Effector memory CD8-positive, alpha-beta T cell (primary cell): ENCODE results near the gene GABRG3.

ENCODE experiments used
- ATAC-seq: fragments of 150-1000 bp; cut with Tn5 transposase; replicated peaks from 2 replicates; pipeline ENCODE4 v1.10.0; 2021; ENCODE audit warnings: mild to moderate bottlenecking, moderate library complexity
- DNase-seq, 3 experiments: peaks; one replicate each; pipeline ENCODE4 v3.0.0; 2021
- H3K27ac Mint-ChIP-seq, 2 donors: one replicate each; pipeline ENCODE4 v1.8.0; 2022; ENCODE audit warnings: mild to moderate bottlenecking in 2 of 2, mixed read lengths in 2 of 2, moderate library complexity in 2 of 2
- H3K27me3 Mint-ChIP-seq, 2 donors: one replicate each; pipeline ENCODE4 v1.8.0; 2022; ENCODE audit warnings: mixed read lengths in 2 of 2
- H3K36me3 Mint-ChIP-seq: one replicate; pipeline ENCODE4 v1.8.0; 2022; ENCODE audit warnings: mild to moderate bottlenecking, moderate library complexity, mixed read lengths; ENCODE audit not compliant: insufficient read depth
- H3K4me1 Mint-ChIP-seq, 2 donors: one replicate each; pipeline ENCODE4 v1.8.0; 2022; ENCODE audit warnings: low read depth in 2 of 2, mixed read lengths in 2 of 2
- H3K4me3 Mint-ChIP-seq, 2 donors: one replicate each; pipeline ENCODE4 v1.8.0; 2022; ENCODE audit warnings: mild to moderate bottlenecking in 2 of 2, mixed read lengths in 2 of 2, moderate library complexity in 2 of 2
- H3K9me3 Mint-ChIP-seq, 2 donors: one replicate each; pipeline ENCODE4 v1.8.0; 2022; ENCODE audit warnings: mixed read lengths in 2 of 2

GABRG3 gene

DNA sequence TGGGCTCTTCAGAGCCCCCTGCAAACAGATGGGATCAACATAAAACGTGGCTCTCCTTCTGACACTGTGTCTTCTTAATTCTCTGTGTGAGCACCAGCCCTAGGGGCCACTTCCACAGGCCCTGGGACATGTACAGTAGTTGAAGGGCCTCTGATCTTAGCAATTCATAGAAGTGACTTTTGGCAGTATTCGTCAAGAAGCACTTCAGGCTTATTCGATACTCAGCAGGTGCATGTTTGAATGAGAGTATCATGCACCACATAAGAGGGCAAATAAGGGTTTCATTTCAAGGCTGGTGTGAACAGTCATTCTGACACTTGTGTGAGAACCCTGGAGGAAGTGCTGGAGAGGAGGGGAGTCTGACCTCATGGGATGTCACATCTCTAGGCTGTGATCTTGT, 113.9 kb downstream of the GABRG3 start:
- Mint-ChIP-seq H3K27ac (no peak overlapping the region), H3K27me3 (no peaks in the 10 kb centered on the region), H3K36me3 (no peaks in the 10 kb centered on the region), H3K9me3 (peaks cover 0 to 2% of the 10 kb centered on the region in 2 donors), H3K4me1 (no peaks in the 10 kb centered on the region), H3K4me3 (no peak overlapping the region)
- ATAC-seq (no peak), DNase-seq (no peak)

DNA sequence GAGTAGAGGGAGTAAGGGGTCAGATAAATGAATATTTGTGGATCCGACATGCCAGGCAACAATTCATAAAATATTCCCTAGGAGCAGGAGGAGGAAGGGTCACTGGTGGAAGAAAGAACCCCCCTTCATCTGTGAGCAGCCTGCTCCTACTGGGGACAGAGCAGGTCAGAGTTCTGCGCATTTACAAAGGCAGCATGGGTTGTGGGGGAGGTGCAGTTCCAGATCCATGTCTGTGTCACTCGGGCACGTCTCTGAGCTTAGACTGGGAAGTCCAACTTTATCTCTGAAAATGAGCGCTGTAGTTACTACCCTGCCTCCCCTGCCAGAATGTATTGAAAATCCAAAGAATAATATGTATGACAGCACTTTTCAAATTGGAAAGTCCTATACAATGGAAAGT, 115.2 kb downstream of the GABRG3 start:
- Mint-ChIP-seq H3K36me3 (no peaks in the 10 kb centered on the region), H3K27ac (no peak overlapping the region), H3K4me1 (no peaks in the 10 kb centered on the region), H3K9me3 (peaks cover 0 to 2% of the 10 kb centered on the region in 2 donors), H3K27me3 (no peaks in the 10 kb centered on the region), H3K4me3 (no peak overlapping the region)
- ATAC-seq (no peak), DNase-seq (no peak)

DNA sequence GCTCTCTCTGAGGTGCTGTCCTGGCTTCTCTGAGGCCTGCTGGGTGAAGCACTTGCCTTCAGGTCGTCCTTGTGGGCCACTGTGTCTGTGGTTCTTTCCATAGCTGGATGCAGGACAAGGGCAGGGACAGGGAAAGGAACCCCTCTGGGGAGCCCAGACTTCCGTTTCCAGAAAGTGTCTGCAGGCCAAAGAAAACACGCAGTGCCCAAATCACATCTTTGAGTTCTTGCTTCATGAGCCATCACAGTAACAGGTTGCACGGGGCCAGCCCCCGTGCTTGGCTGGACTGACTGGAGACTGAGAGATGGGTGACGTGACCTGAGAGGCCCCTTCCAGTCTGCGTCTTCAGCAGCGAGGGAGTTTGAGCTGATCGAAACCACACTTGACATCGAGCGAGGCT, 115.8 kb downstream of the GABRG3 start:
- Mint-ChIP-seq H3K4me1 (no peaks in the 10 kb centered on the region), H3K4me3 (no peak overlapping the region), H3K9me3 (peaks cover 0 to 2% of the 10 kb centered on the region in 2 donors), H3K36me3 (no peaks in the 10 kb centered on the region), H3K27ac (no peak overlapping the region), H3K27me3 (no peaks in the 10 kb centered on the region)
- ATAC-seq: no peak
- no peak for DNase-seq

DNA sequence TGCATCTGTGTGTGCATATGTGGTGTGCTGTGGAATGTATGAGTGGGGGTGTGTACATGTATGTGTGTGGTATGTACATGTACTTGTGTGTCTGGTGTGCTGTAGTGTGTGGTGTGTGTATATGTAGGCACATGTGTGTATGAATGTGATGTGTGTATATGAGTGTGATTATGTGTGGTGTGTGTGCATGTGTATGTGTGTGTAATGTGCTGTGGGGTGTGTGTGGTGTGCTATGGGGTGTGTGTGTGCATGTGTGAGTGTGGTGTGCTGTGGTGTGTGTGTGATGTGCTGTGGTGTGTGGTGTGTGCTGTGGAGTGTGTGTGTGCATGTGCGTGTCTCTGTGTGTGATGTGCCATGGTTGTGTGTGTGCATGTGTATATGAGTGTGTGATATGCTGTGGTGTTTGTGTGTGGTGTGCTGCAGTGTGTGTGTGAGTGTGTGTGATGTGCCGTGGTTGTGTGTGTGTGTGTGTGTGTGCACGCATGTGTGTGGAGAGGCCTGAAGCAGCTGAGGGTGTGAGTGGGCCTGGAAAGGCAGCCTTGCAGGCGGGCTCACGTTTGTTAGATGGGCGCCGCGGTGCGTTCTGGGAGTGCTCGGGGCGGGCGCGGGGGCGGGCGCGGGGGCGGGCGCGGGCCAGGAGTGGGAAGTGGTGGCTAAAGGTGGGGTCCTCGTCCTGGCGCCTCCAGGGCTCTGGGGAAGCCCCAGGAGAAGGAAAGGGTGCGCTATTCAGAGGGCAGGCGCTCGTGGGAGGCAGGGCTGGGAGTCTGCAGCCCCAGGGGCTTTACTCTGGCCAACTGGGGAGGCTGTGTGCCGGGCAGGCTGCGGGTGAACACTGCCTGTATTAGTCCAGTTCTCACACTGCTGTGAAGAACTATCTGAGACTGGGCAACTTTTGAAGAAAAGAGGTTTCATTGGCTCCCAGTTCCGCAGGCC, 116.9 kb downstream of the GABRG3 start:
- H3K27ac Mint-ChIP-seq: no peak overlapping the region
- no peaks in the 10 kb centered on the region for H3K4me1 Mint-ChIP-seq
- peaks cover 4 to 11% of the 10 kb centered on the region in 2 donors for H3K9me3 Mint-ChIP-seq
- ATAC-seq (no peak), DNase-seq (no peak)
- H3K36me3 Mint-ChIP-seq: no peaks in the 10 kb centered on the region
- H3K27me3 Mint-ChIP-seq: no peaks in the 10 kb centered on the region
- H3K4me3 Mint-ChIP-seq: no peak overlapping the region

DNA sequence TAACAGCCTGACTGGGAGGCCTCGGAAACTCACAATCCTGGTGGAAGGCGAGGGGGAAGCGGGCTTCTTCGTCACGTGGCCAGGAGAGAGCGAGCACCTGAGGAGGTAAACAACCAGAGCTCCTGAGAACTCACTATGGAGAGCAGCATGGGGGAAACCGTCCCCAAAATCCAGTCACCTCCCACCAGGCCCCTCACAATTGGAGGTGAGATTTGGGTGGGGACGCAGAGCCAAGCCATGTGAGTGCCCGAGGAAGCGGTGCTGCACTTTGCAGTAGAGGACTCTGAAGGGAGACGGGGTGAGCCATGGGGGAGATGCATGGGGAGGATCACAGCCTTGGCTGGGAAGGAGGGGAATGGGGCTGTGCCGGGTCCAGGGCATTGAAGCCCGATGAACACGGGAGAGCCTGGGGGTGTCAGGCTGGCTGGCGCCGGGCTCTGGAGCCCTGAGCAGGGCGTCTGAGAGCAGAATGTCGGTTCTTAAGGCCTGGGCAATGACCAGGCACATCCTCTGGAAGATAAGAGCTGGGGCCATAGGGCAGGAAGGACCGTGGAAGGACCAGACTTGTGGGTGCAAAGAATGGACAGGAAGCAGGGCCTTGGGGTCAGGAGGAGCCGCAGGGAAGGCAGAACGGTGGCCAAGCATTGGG, 117.7 kb downstream of the GABRG3 start:
- H3K4me1 Mint-ChIP-seq: no peaks in the 10 kb centered on the region
- DNase-seq (no peak), ATAC-seq (no peak)
- H3K27me3 Mint-ChIP-seq: no peaks in the 10 kb centered on the region
- H3K4me3 Mint-ChIP-seq: no peak overlapping the region
- peaks cover 5 to 14% of the 10 kb centered on the region in 2 donors for H3K9me3 Mint-ChIP-seq
- H3K27ac Mint-ChIP-seq: no peak overlapping the region
- H3K36me3 Mint-ChIP-seq: no peaks in the 10 kb centered on the region

DNA sequence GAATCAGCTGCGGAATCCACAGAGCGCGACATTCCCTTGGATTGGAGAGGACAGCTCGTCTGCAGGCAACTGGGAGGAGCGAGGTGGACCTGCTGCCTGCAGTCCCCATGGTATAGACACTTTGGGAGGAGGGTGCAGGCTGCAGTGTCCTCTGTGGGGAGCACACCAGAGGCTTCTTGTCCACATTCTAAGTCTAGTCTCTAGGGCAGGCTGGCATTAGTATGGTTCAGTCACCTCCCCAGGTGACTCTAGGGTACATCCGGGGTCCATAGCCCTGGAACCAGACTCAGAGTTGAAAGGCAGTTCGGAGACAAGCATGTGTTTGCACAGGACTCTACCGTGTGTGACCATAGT, 118.2 kb downstream of the GABRG3 start:
- DNase-seq (no peak), ATAC-seq (no peak)
- no peak overlapping the region for H3K4me3 Mint-ChIP-seq
- peaks cover 5 to 14% of the 10 kb centered on the region in 2 donors for H3K9me3 Mint-ChIP-seq
- H3K27ac Mint-ChIP-seq: no peak overlapping the region
- H3K36me3 Mint-ChIP-seq: no peaks in the 10 kb centered on the region
- no peaks in the 10 kb centered on the region for H3K27me3 Mint-ChIP-seq
- H3K4me1 Mint-ChIP-seq: no peaks in the 10 kb centered on the region

DNA sequence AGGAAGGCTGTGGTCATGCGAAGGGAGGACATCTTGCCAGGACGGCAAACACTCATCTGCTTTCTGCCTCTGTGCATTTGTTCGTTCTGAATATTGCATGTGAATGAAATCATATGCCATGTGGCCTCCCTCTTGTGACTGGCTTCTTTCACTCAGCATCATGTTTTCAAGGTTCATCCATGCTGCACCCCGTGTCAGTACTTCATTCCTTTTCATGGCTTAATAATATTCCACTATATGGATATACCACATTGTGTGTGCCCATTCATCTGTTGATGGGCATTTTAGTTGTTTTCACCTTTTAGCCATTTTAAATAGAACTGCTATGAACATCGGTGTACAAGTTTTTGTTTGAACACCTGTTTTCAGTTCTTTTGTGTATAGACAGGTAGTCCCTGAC, 118.7 kb downstream of the GABRG3 start:
- no peaks in the 10 kb centered on the region for H3K27me3 Mint-ChIP-seq

DNA sequence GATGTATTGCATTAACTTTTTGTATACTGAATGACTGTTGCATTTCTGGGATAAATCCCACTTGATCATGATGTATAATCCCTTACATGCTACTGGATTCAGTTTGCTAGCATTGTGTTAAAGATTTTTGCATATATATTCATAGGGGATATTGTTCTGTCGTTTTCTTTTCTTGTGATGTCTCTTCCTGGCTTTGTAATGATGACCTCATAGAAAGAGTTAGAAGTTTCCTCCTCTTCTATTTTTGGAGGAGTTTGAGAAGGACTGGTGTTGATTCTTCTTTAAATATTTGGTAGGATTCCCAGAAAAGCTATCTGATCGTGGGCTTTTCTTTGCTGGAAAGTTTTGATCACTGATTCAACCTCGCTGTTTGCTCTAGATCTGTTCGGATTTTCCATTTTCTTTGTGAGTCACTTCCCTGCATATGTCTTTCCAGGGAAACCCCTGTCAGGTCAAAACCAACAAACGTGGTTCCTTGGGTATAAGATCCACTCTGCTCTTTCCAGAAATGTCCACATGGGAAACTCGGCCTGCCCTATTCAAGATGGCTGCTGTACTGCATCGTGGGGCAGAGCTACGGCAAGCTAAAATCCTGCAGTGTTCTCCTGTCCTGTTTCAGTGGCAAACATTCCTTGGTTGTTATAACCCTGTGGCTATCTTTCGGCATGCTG, 120.4 kb downstream of the GABRG3 start:
- H3K27me3 Mint-ChIP-seq: no peaks in the 10 kb centered on the region
- peaks cover 12 to 21% of the 10 kb centered on the region in 2 donors for H3K9me3 Mint-ChIP-seq
- no peak overlapping the region for H3K27ac Mint-ChIP-seq
- DNase-seq (no peak), ATAC-seq (no peak)
- no peaks in the 10 kb centered on the region for H3K4me1 Mint-ChIP-seq
- no peak overlapping the region for H3K4me3 Mint-ChIP-seq
- no peaks in the 10 kb centered on the region for H3K36me3 Mint-ChIP-seq

More for the DNA sequence above, 118.7 kb downstream of the GABRG3 start:
- no peaks in the 10 kb centered on the region for H3K36me3 Mint-ChIP-seq
- H3K4me3 Mint-ChIP-seq: no peak overlapping the region
- no peak overlapping the region for H3K27ac Mint-ChIP-seq
- H3K4me1 Mint-ChIP-seq: no peaks in the 10 kb centered on the region
- peaks cover 5 to 14% of the 10 kb centered on the region in 2 donors for H3K9me3 Mint-ChIP-seq
- DNase-seq (no peak), ATAC-seq (no peak)

DNA sequence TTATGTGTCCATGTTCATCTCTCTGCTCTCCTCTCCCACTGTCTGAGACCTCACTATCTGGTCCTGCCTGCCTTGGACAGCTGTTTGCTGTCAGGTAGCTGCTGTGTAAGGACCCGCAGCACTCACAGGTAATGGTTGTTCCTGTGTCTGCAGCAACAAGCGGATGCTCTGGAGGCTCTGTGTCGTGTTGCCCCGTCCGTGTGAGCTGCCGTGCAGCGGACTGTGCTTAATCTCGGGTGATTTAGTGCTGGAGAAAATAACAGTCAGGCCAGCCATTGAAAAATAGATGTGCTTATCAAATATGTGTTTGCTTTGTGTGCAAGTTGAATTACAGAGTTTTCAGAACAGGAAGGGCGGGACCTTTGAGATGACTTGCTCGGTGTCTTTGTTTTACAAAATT, 121.4 kb downstream of the GABRG3 start:
- H3K9me3 Mint-ChIP-seq: peaks cover 12 to 21% of the 10 kb centered on the region in 2 donors
- H3K4me3 Mint-ChIP-seq: no peak overlapping the region
- H3K27me3 Mint-ChIP-seq: no peaks in the 10 kb centered on the region
- ATAC-seq (no peak), DNase-seq (no peak)
- H3K27ac Mint-ChIP-seq: no peak overlapping the region
- H3K4me1 Mint-ChIP-seq: no peaks in the 10 kb centered on the region
- H3K36me3 Mint-ChIP-seq: no peaks in the 10 kb centered on the region

DNA sequence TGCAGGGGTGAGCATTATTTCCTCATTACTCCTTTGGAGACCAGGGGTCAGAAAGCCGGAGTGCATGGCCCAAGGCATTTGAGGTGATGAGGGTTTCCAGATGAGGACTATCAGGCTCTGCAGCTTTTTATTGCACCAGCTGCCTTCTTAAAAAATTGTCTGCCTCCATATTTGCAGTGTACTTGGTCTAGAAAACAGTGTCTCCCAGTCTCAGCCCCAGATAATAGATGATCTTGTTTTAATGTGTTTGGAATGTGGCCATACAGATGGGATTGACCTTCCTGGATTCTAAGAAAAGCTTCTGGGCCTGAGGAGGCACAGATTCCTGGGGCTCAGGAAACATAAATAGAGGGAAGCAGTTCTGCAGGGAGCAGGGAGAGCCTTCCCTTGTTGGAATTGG, 123.3 kb downstream of the GABRG3 start:
- Mint-ChIP-seq H3K4me1 (no peaks in the 10 kb centered on the region), H3K27ac (no peak overlapping the region), H3K4me3 (no peak overlapping the region), H3K36me3 (no peaks in the 10 kb centered on the region), H3K27me3 (no peaks in the 10 kb centered on the region), H3K9me3 (peaks cover 10 to 21% of the 10 kb centered on the region in 2 donors)
- no peak for DNase-seq
- no peak for ATAC-seq

DNA sequence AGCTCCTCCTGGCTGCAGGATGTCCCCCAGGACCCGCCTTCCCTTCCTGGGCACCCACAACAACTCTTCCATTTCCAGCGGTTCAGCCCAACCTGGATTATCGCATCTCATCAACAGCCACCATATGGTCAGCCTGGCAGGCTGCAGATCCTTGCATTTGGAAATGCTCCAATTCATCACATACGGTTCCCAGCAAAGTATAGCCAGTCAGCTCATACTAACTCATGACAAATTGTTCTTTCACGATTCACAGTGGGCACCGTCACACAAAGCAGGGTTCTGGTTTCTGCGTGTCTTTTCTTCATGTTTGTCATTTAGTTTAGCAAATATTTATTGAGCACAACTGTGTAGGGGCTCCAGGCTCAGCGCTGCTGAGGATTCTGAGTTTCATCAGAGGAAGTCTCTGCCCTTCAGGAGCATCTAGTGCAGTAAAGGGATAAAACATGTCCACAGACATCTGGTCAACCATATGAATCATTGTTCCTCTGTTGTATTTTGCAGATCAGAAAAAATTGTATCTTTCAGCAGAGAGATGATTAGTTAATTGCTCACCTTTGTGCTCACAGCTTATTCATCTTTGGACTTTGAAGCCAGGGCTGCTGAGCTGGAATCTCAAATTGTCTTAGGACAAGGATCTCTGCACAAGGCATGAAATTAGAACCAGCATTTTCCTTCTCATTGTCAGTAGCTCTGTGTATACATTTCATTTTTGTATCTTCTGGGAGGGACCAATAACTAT, 125.1 kb downstream of the GABRG3 start:
- peaks cover 10 to 21% of the 10 kb centered on the region in 2 donors for H3K9me3 Mint-ChIP-seq
- no peaks in the 10 kb centered on the region for H3K4me1 Mint-ChIP-seq
- no peaks in the 10 kb centered on the region for H3K27me3 Mint-ChIP-seq
- H3K4me3 Mint-ChIP-seq: no peak overlapping the region
- DNase-seq (no peak), ATAC-seq (no peak)
- no peak overlapping the region for H3K27ac Mint-ChIP-seq
- H3K36me3 Mint-ChIP-seq: no peaks in the 10 kb centered on the region

DNA sequence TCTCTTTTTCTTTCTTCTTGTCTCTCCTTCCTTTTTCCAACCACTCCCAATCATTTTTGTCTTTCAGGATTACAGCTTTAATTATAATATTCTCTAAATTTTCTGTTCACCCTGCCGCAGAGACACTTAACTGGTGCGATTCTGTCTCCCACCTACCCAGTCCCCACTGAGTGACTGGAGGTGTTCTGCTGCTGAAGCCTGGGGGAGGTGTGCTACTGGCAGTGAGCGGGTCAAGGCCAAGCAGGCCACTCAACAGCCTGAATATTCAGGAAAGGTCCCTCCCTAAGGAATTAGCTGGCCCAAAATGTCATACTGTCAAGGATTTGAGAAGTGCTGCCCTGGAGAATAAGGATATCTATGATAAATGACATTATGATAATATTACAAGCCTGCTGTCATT, 126.5 kb downstream of the GABRG3 start:
- Mint-ChIP-seq H3K4me3 (no peak overlapping the region), H3K36me3 (no peaks in the 10 kb centered on the region), H3K9me3 (peaks cover 10 to 14% of the 10 kb centered on the region in 2 donors), H3K27me3 (no peaks in the 10 kb centered on the region), H3K4me1 (no peaks in the 10 kb centered on the region), H3K27ac (no peak overlapping the region)
- ATAC-seq (no peak), DNase-seq (no peak)

DNA sequence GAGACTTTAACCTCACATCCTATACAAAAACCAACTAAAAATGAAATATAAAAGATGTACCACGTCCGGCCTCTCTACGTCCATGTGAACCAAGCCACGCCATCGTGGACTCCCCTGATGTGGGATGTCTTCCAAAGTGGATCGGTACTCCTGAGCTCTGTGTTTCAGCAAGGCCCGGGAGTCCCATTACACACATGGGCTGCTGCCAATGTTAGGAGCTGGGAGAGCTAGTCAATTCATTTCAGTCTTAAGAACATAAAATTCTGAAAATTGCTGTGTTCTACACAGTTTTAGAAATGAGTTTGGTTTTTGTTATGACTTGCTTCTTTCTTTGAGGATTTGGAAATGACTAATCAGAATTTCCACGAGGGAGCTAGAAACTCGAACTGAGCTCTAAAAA, 131.0 kb downstream of the GABRG3 start:
- Mint-ChIP-seq H3K4me3 (no peak overlapping the region), H3K9me3 (peaks cover 0 to 14% of the 10 kb centered on the region in 2 donors), H3K27ac (no peak overlapping the region), H3K36me3 (no peaks in the 10 kb centered on the region), H3K27me3 (no peaks in the 10 kb centered on the region), H3K4me1 (no peaks in the 10 kb centered on the region)
- ATAC-seq: no peak
- no peak for DNase-seq
